GM18505 (cell line): ENCODE measurements around the gene TOR1AIP2.

Experiments used
- ATAC-seq: cut with Tn5 transposase; IDR thresholded peaks from one replicate; pipeline ENCODE4 v1.9.1; 2021; ENCODE audit not compliant: unreplicated experiment
- POLR2A ChIP-seq: IDR thresholded peaks from 4 replicates; pipeline ENCODE4 v1.6.1; 2011; ENCODE audit warnings: borderline replicate concordance; ENCODE audit not compliant: insufficient read depth, insufficient read length; ENCODE audit errors: extremely low read depth

Gene TOR1AIP2

DNA sequence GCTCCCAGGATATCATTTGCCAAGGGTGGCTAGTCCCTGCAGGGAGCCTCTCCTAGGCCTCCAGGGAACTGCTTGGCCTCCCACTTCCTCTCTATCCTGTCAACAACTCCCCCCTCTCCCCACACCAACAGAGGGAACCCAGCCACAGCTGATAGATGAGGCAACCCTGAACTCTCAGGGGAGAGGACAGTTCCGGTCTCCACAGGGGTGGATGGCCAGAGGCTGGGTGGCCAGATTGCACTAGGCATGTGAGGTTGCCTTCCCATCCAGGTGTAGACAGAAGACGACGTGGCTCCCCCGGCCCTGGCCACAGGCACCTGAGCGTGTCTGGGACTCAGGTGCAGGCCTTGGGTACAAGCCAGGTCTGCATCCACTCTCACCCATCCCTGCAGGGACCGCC is 53.3 kb downstream of the TOR1AIP2 start:
- no peak for ATAC-seq

GRCh38 chr1:179823693-179824092 is 53.9 kb downstream of the TOR1AIP2 start:
- no peak for TF ChIP-seq POLR2A
- no peak for ATAC-seq

More for the DNA sequence above, 53.3 kb downstream of the TOR1AIP2 start:
- TF ChIP-seq POLR2A: no peak

- ATAC-seq: no peak
- no peak for TF ChIP-seq POLR2A
These were observed 55.5 kb downstream of the TOR1AIP2 start for GRCh38 chr1:179822065-179822464.

GRCh38 chr1:179821524-179821923 is 56.1 kb downstream of the TOR1AIP2 start:
- no peak for TF ChIP-seq POLR2A
- no peak for ATAC-seq

GRCh38 chr1:179820226-179820970 is 57.2 kb downstream of the TOR1AIP2 start:
- TF ChIP-seq POLR2A: no peak

GRCh38 chr1:179818743-179819173 is 58.8 kb downstream of the TOR1AIP2 start:
- TF ChIP-seq POLR2A: no peak

More at GRCh38 chr1:179820226-179820970, 57.2 kb downstream of the TOR1AIP2 start:
- no peak for ATAC-seq

DNA sequence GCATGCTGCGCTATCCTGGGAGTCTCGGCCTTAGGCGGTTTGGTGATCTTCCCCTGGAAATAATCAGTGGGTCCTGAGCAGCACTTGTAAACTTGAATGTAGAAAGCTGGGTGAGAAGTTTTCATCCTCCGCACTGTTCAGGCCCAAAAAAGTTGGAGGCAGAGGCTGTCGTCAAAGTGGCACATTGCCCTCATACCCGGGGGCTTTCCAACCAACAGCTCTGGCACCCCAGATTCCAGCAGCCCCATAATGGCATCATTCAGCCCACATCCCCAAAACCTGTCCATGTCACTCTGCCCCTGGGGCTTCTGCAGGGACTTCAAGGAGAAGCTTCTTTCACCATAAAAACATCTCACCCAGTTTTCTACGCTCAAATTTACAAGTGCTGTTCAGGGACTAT is 59.3 kb downstream of the TOR1AIP2 start:
- no peak for TF ChIP-seq POLR2A
- no peak for ATAC-seq

More at GRCh38 chr1:179818743-179819173, 58.8 kb downstream of the TOR1AIP2 start:
- no peak for ATAC-seq

DNA sequence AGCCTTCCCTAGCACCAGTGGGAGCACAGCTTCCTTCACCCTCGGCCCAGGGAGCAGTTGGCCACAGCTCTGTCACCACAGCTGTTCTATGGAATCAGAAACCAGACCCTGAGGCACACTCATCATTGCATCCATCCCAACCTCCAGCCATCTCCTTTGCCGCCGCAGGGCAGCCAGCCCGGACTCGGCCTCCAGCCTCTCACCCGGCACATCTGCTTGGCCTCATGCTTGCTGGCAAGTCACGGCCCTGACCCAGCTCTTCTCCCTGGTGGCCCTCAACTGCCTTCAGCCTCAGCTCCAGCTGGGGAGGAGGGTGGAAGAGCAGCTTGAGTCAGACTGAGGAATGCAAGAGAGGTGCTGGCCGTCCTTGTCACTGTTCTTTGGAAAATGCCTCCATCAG is 59.8 kb downstream of the TOR1AIP2 start:
- no peak for TF ChIP-seq POLR2A
- no peak for ATAC-seq

DNA sequence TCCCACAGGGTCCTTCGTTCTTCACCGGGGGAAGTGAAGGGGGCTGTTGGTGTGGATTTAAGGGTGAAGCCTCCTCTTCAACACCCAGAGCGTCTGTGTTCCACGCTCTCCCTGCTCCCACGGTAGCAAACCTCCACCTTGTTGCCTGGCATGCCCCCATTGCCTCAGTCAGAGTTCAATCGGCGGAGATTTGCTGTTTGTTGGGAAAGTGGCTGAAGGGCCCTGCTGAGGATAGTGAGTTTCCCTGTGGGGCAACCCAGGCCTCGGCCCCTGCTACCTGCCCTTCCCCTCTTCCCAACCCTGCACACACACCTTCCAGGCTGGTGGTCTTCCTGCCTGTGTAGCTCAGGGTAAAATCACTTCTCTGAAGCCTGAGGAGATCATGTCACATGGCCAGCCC is 60.5 kb downstream of the TOR1AIP2 start:
- ATAC-seq: no peak
- no peak for TF ChIP-seq POLR2A

- no peak for TF ChIP-seq POLR2A
- no peak for ATAC-seq
These were observed 61.2 kb downstream of the TOR1AIP2 start for GRCh38 chr1:179816196-179816960.

GRCh38 chr1:179815641-179816040 is 62.0 kb downstream of the TOR1AIP2 start:
- TF ChIP-seq POLR2A: no peak
- no peak for ATAC-seq

DNA sequence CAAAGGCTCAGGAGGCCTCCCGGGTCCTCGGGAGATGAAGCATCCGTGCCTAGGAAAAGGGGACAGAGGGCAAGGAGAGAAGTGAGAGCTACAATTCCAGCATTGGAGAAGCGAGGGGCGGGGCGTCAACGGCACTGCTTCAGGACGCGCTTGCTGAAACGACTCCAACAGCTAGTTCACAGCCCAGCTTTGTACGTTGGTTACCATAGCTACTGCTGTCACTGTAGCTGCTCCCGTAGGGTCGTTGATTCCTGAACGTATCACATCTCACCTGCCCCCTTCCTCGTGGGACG is 63.1 kb downstream of the TOR1AIP2 start:
- no peak for TF ChIP-seq POLR2A
- ATAC-seq: peak; percentile 25

- ATAC-seq: no peak
- no peak for TF ChIP-seq POLR2A
These were observed 63.7 kb downstream of the TOR1AIP2 start for GRCh38 chr1:179813626-179814545.

GRCh38 chr1:179812501-179813292 is 64.9 kb downstream of the TOR1AIP2 start:
- TF ChIP-seq POLR2A: no peak
- no peak for ATAC-seq
